Chondrocyte (in vitro differentiated cells): ENCODE measurements around the gene ATG4A. TPM values are rescaled to one million over a fixed set of nuclear protein-coding genes. Genes with fewer than 3 reads are reported as not detected.

Experiments
- DNase-seq: peaks from one replicate; pipeline ENCODE4 v3.0.0; 2021; ENCODE audit warnings: mixed read lengths, low spot score
- H3K27ac Mint-ChIP-seq: one replicate; pipeline ENCODE4 v1.8.0; 2021; ENCODE audit warnings: mild to moderate bottlenecking, moderate library complexity, mixed read lengths; ENCODE audit not compliant: unreplicated experiment
- H3K27me3 Mint-ChIP-seq: 2 replicates; pipeline ENCODE4 v1.8.0; 2021; ENCODE audit warnings: low read depth, mixed read lengths
- H3K36me3 Mint-ChIP-seq: 2 replicates; pipeline ENCODE4 v1.8.0; 2021; ENCODE audit warnings: low read depth, mixed read lengths
- H3K4me1 Mint-ChIP-seq: 2 replicates; pipeline ENCODE4 v1.8.0; 2021; ENCODE audit warnings: low read depth, mild to moderate bottlenecking, mixed read lengths
- H3K4me3 Mint-ChIP-seq: one replicate; pipeline ENCODE4 v1.8.0; 2021; ENCODE audit warnings: mild to moderate bottlenecking, moderate library complexity, mixed read lengths; ENCODE audit not compliant: unreplicated experiment
- H3K9me3 Mint-ChIP-seq: 2 replicates; pipeline ENCODE4 v1.8.0; 2021; ENCODE audit warnings: low read depth, mixed read lengths
- total RNA-seq: library from RNA; stranded (reverse); gene quantifications from 3 replicates; pipeline ENCODE4 v1.2.1, GENCODE V29; 2021
- TF ChIP-seq, protein P1 (sequence below): fragments of 200-600 bp; sonication (generic); IDR thresholded peaks from 2 replicates; pipeline ENCODE4 v1.5.0; 2021; ENCODE audit warnings: antibody characterized with exemption, mild to moderate bottlenecking, moderate library complexity

The ATG4A gene
- total RNA-seq, 1 donor from 2014 or later = 14.8 TPM

GRCh38 chrX:108059801-108060200 is 31.8 kb upstream of the ATG4A start:
- peaks cover 50% of the 10 kb centered on the region for H3K27me3 Mint-ChIP-seq
- H3K27ac Mint-ChIP-seq = no peak overlapping the region
- TF ChIP-seq, protein P1, sequence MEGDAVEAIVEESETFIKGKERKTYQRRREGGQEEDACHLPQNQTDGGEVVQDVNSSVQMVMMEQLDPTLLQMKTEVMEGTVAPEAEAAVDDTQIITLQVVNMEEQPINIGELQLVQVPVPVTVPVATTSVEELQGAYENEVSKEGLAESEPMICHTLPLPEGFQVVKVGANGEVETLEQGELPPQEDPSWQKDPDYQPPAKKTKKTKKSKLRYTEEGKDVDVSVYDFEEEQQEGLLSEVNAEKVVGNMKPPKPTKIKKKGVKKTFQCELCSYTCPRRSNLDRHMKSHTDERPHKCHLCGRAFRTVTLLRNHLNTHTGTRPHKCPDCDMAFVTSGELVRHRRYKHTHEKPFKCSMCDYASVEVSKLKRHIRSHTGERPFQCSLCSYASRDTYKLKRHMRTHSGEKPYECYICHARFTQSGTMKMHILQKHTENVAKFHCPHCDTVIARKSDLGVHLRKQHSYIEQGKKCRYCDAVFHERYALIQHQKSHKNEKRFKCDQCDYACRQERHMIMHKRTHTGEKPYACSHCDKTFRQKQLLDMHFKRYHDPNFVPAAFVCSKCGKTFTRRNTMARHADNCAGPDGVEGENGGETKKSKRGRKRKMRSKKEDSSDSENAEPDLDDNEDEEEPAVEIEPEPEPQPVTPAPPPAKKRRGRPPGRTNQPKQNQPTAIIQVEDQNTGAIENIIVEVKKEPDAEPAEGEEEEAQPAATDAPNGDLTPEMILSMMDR = no peak
- no peaks in the 10 kb centered on the region for H3K9me3 Mint-ChIP-seq
- no peak for DNase-seq
- no peak overlapping the region for H3K4me3 Mint-ChIP-seq
- no peaks in the 10 kb centered on the region for H3K4me1 Mint-ChIP-seq
- H3K36me3 Mint-ChIP-seq = no peaks in the 10 kb centered on the region

- DNase-seq = no peak
- no peaks in the 10 kb centered on the region for H3K9me3 Mint-ChIP-seq
Measured at GRCh38 chrX:108064001-108064400, 27.6 kb upstream of the ATG4A start.

DNA sequence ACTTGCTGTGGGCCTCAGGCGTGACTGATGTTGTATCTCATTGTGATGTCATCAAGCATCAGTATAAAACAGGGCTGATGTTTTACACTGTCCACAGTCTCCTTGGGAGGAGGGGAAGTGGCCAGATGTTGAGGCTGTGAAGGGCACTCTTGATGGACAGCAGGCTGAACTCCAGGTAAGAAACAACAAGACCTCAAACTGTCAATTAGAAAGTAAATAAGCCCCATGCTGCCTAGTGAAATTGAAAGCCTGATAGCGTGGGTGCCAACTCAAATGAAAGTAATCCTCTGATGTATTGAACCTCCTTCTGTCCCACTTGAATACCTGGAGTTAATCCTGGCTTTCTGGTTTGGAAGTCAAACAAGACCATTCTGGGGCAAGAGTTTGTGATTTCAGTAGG is 27.0 kb upstream of the ATG4A start:
- TF ChIP-seq, protein P1 = no peak
- H3K27me3 Mint-ChIP-seq = peaks cover 58% of the 10 kb centered on the region
- no peaks in the 10 kb centered on the region for H3K9me3 Mint-ChIP-seq
- no peak overlapping the region for H3K4me3 Mint-ChIP-seq
- H3K36me3 Mint-ChIP-seq = no peaks in the 10 kb centered on the region
- DNase-seq = no peak
- no peaks in the 10 kb centered on the region for H3K4me1 Mint-ChIP-seq
- no peak overlapping the region for H3K27ac Mint-ChIP-seq

More at GRCh38 chrX:108064001-108064400, 27.6 kb upstream of the ATG4A start:
- Mint-ChIP-seq H3K4me1 (no peaks in the 10 kb centered on the region), H3K27ac (no peak overlapping the region), H3K4me3 (no peak overlapping the region), H3K27me3 (peaks cover 53% of the 10 kb centered on the region), H3K36me3 (no peaks in the 10 kb centered on the region)
- TF ChIP-seq, protein P1 = no peak

- no peaks in the 10 kb centered on the region for H3K36me3 Mint-ChIP-seq
- no peaks in the 10 kb centered on the region for H3K9me3 Mint-ChIP-seq
- no peak for DNase-seq
- H3K4me3 Mint-ChIP-seq = no peak overlapping the region
- H3K27me3 Mint-ChIP-seq = peaks cover 45% of the 10 kb centered on the region
- H3K4me1 Mint-ChIP-seq = no peaks in the 10 kb centered on the region
- TF ChIP-seq, protein P1 = no peak
- no peak overlapping the region for H3K27ac Mint-ChIP-seq
Measured at GRCh38 chrX:108068121-108068520, 23.5 kb upstream of the ATG4A start.

- H3K4me1 Mint-ChIP-seq = no peaks in the 10 kb centered on the region
- H3K27ac Mint-ChIP-seq = no peak overlapping the region
- no peak overlapping the region for H3K4me3 Mint-ChIP-seq
- H3K9me3 Mint-ChIP-seq = no peaks in the 10 kb centered on the region
- TF ChIP-seq, protein P1 = no peak
- DNase-seq = no peak
- H3K36me3 Mint-ChIP-seq = no peaks in the 10 kb centered on the region
- H3K27me3 Mint-ChIP-seq = peaks cover 53% of the 10 kb centered on the region
Measured at GRCh38 chrX:108070891-108071290, 20.7 kb upstream of the ATG4A start.
